ENCODE data around the gene SPAG9.
A peak's percentile ranks its signal among the peaks of the same experiment; 100 is the strongest.

SPAG9 gene

GRCh38 chr17:51045621-51046020 is 75.0 kb downstream of the SPAG9 start:
- DNase-seq = no peak
- no peaks in the 10 kb centered on the region for H3K27me3 Mint-ChIP-seq
- no peak overlapping the region for H3K27ac Mint-ChIP-seq
- ATAC-seq = no peak
- H3K9me3 Mint-ChIP-seq = no peaks in the 10 kb centered on the region
- H3K4me1 Mint-ChIP-seq = no peaks in the 10 kb centered on the region
- no peak overlapping the region for H3K4me3 Mint-ChIP-seq

GRCh38 chr17:51044976-51045375 is 75.7 kb downstream of the SPAG9 start:
- Mint-ChIP-seq H3K4me3 (no peak overlapping the region), H3K4me1 (no peaks in the 10 kb centered on the region), H3K27me3 (no peaks in the 10 kb centered on the region), H3K27ac (no peak overlapping the region), H3K9me3 (no peaks in the 10 kb centered on the region)
- no peak for ATAC-seq
- DNase-seq = no peak

GRCh38 chr17:51036084-51036483 is 84.6 kb downstream of the SPAG9 start:
- H3K27ac Mint-ChIP-seq = no peak overlapping the region
- H3K27me3 Mint-ChIP-seq = no peaks in the 10 kb centered on the region
- no peak for DNase-seq
- ATAC-seq = no peak
- H3K9me3 Mint-ChIP-seq = no peaks in the 10 kb centered on the region
- no peak overlapping the region for H3K4me3 Mint-ChIP-seq
- H3K4me1 Mint-ChIP-seq = peaks cover 19% of the 10 kb centered on the region

GRCh38 chr17:51035431-51035830 is 85.2 kb downstream of the SPAG9 start:
- H3K4me3 Mint-ChIP-seq = no peak overlapping the region
- no peak for ATAC-seq
- no peaks in the 10 kb centered on the region for H3K9me3 Mint-ChIP-seq
- no peak for DNase-seq
- peaks cover 25% of the 10 kb centered on the region for H3K4me1 Mint-ChIP-seq
- no peak overlapping the region for H3K27ac Mint-ChIP-seq
- H3K27me3 Mint-ChIP-seq = no peaks in the 10 kb centered on the region

- ATAC-seq (no peak), DNase-seq (no peak)
- Mint-ChIP-seq H3K27ac (no peak overlapping the region), H3K4me1 (peaks cover 30% of the 10 kb centered on the region), H3K9me3 (no peaks in the 10 kb centered on the region), H3K27me3 (no peaks in the 10 kb centered on the region), H3K4me3 (no peak overlapping the region)
Measured at GRCh38 chr17:51034800-51035199, 85.9 kb downstream of the SPAG9 start.

- no peak overlapping the region for H3K27ac Mint-ChIP-seq
- H3K27me3 Mint-ChIP-seq = no peaks in the 10 kb centered on the region
- no peak for ATAC-seq
- H3K4me1 Mint-ChIP-seq = peaks cover 43% of the 10 kb centered on the region
- H3K4me3 Mint-ChIP-seq = no peak overlapping the region
- no peak for DNase-seq
- H3K9me3 Mint-ChIP-seq = no peaks in the 10 kb centered on the region
Measured at GRCh38 chr17:51032850-51033249, 87.8 kb downstream of the SPAG9 start.

GRCh38 chr17:51029568-51030463 is 90.9 kb downstream of the SPAG9 start:
- Mint-ChIP-seq H3K27me3 (no peaks in the 10 kb centered on the region), H3K4me1 (peaks cover 26% of the 10 kb centered on the region), H3K4me3 (peak overlapping the region; percentile 48 to 55), H3K9me3 (no peaks in the 10 kb centered on the region), H3K27ac (peak overlapping the region; percentile 31 to 74)
- ATAC-seq = peak; percentile 97
- no peak for DNase-seq

- no peak for DNase-seq
- Mint-ChIP-seq H3K9me3 (no peaks in the 10 kb centered on the region), H3K27ac (no peak overlapping the region), H3K27me3 (no peaks in the 10 kb centered on the region), H3K4me3 (peak overlapping the region; percentile 18 to 48), H3K4me1 (peaks cover 24% of the 10 kb centered on the region)
- no peak for ATAC-seq
Measured at GRCh38 chr17:51029142-51029541, 91.5 kb downstream of the SPAG9 start.

- ATAC-seq (peak; percentile 51), DNase-seq (no peak)
- no peak overlapping the region for H3K4me3 Mint-ChIP-seq
- peaks cover 24% of the 10 kb centered on the region for H3K4me1 Mint-ChIP-seq
- H3K27me3 Mint-ChIP-seq = no peaks in the 10 kb centered on the region
- H3K9me3 Mint-ChIP-seq = no peaks in the 10 kb centered on the region
- no peak overlapping the region for H3K27ac Mint-ChIP-seq
Measured at GRCh38 chr17:51028176-51028863, 92.3 kb downstream of the SPAG9 start.

GRCh38 chr17:51018541-51018940 is 102.1 kb downstream of the SPAG9 start:
- Mint-ChIP-seq H3K27ac (no peak overlapping the region), H3K9me3 (no peaks in the 10 kb centered on the region), H3K4me1 (no peaks in the 10 kb centered on the region), H3K4me3 (no peak overlapping the region), H3K27me3 (no peaks in the 10 kb centered on the region)
- ATAC-seq (no peak), DNase-seq (no peak)

- Mint-ChIP-seq H3K27ac (no peak overlapping the region), H3K27me3 (no peaks in the 10 kb centered on the region), H3K4me3 (no peak overlapping the region), H3K4me1 (no peaks in the 10 kb centered on the region), H3K9me3 (no peaks in the 10 kb centered on the region)
- ATAC-seq (no peak), DNase-seq (no peak)
Measured at GRCh38 chr17:51017270-51017669, 103.4 kb downstream of the SPAG9 start.

GRCh38 chr17:51016099-51016498 is 104.6 kb downstream of the SPAG9 start:
- ATAC-seq = no peak
- H3K27ac Mint-ChIP-seq = no peak overlapping the region

GRCh38 chr17:51015145-51015558 is 105.5 kb downstream of the SPAG9 start:
- Mint-ChIP-seq H3K27me3 (no peaks in the 10 kb centered on the region), H3K4me1 (no peaks in the 10 kb centered on the region), H3K4me3 (no peak overlapping the region), H3K27ac (no peak overlapping the region), H3K9me3 (no peaks in the 10 kb centered on the region)
- DNase-seq (no peak), ATAC-seq (no peak)

More at GRCh38 chr17:51016099-51016498, 104.6 kb downstream of the SPAG9 start:
- H3K9me3 Mint-ChIP-seq = no peaks in the 10 kb centered on the region
- H3K4me3 Mint-ChIP-seq = no peak overlapping the region
- DNase-seq = no peak
- H3K27me3 Mint-ChIP-seq = no peaks in the 10 kb centered on the region
- no peaks in the 10 kb centered on the region for H3K4me1 Mint-ChIP-seq

- no peak for DNase-seq
- Mint-ChIP-seq H3K4me1 (no peaks in the 10 kb centered on the region), H3K27me3 (no peaks in the 10 kb centered on the region)
Measured at GRCh38 chr17:51014129-51014528, 106.5 kb downstream of the SPAG9 start.

GRCh38 chr17:51013322-51013721 is 107.3 kb downstream of the SPAG9 start:
- DNase-seq (no peak), ATAC-seq (no peak)
- H3K4me1 Mint-ChIP-seq = no peaks in the 10 kb centered on the region
- no peaks in the 10 kb centered on the region for H3K27me3 Mint-ChIP-seq
- no peak overlapping the region for H3K4me3 Mint-ChIP-seq
- no peaks in the 10 kb centered on the region for H3K9me3 Mint-ChIP-seq
- no peak overlapping the region for H3K27ac Mint-ChIP-seq

More at GRCh38 chr17:51014129-51014528, 106.5 kb downstream of the SPAG9 start:
- ATAC-seq = no peak
- Mint-ChIP-seq H3K27ac (no peak overlapping the region), H3K4me3 (no peak overlapping the region), H3K9me3 (no peaks in the 10 kb centered on the region)

GRCh38 chr17:51012538-51012937 is 108.1 kb downstream of the SPAG9 start:
- DNase-seq = no peak
- no peaks in the 10 kb centered on the region for H3K9me3 Mint-ChIP-seq
- H3K27me3 Mint-ChIP-seq = no peaks in the 10 kb centered on the region
- ATAC-seq = no peak
- no peak overlapping the region for H3K27ac Mint-ChIP-seq
- H3K4me3 Mint-ChIP-seq = no peak overlapping the region
- H3K4me1 Mint-ChIP-seq = no peaks in the 10 kb centered on the region

All from stimulated activated naive CD8-positive, alpha-beta T cell treated with anti-CD3 and anti-CD28 coated beads, Interleukin-15, amount 100 ng/mL, for 72 hours (primary cell).